ENCODE measurements around the gene HTR6.

HTR6 gene

GRCh38 chr1:19706136-19706535 lies 41.5 kb downstream of the HTR6 start:
- DNase-seq, result no peak
- H3K4ac ChIP-seq (ENCODE audit: low read depth in 1 of 2, low read length in 2 of 2), result no peak overlapping the region
- no peak overlapping the region for H3K18ac ChIP-seq (ENCODE audit: low read depth in 1 of 2, low read length in 2 of 2)
- no peak overlapping the region for H3K9ac ChIP-seq (ENCODE audit: low read length)
- no peak overlapping the region for H2BK12ac ChIP-seq (ENCODE audit: low read length in 2 of 2)
- no peak overlapping the region for H3K27ac ChIP-seq (ENCODE audit: low read length, poor library complexity, severe bottlenecking)
- H2BK120ac ChIP-seq (ENCODE audit: low read depth, low read length), result no peak overlapping the region
- H3K23ac ChIP-seq (ENCODE audit: low read length in 2 of 2), result no peak overlapping the region
- H3K27me3 ChIP-seq (ENCODE audit: control insufficient read depth in 1 of 2, insufficient read depth in 1 of 2, low read length in 2 of 2), result no peaks in the 10 kb centered on the region
- H3K4me1 ChIP-seq (ENCODE audit: control insufficient read depth, insufficient read depth, low read depth, low read length), result peaks cover 3% of the 10 kb centered on the region
- H2AK5ac ChIP-seq (ENCODE audit: low read length, severe bottlenecking), result no peak overlapping the region
- H3K4me3 ChIP-seq (ENCODE audit: insufficient read depth in 1 of 2, low read depth in 1 of 2, low read length in 2 of 2), result no peak overlapping the region
- no peak overlapping the region for H3K4me2 ChIP-seq (ENCODE audit: low read length, poor library complexity, severe bottlenecking)
- H2AFZ ChIP-seq (ENCODE audit: low read depth, low read length), result no peak overlapping the region
- H4K8ac ChIP-seq (ENCODE audit: low read length), result no peak overlapping the region
- no peaks in the 10 kb centered on the region for H3K36me3 ChIP-seq (ENCODE audit: control insufficient read depth in 1 of 2, insufficient read depth in 2 of 2, low read depth in 1 of 2, low read length in 2 of 2)
- WGBS, result 95% methylated on average over 3 of the region's 4 CpGs
- no peaks in the 10 kb centered on the region for H3K9me3 ChIP-seq (ENCODE audit: control insufficient read depth, low read length)
- no peak overlapping the region for H2BK5ac ChIP-seq (ENCODE audit: low read depth, low read length, poor library complexity, severe bottlenecking)
- no peak overlapping the region for H4K91ac ChIP-seq (ENCODE audit: low read length)
- no peak overlapping the region for H2BK15ac ChIP-seq (ENCODE audit: low read depth, poor library complexity, severe bottlenecking)
- H3K79me1 ChIP-seq (replicated peaks; ENCODE audit: low read length, poor library complexity, severe bottlenecking), result no peaks in the 10 kb centered on the region
- H3K14ac ChIP-seq (ENCODE audit: low read length in 2 of 2), result no peak overlapping the region

- Histone ChIP-seq H3K27me3 (ENCODE audit: control insufficient read depth in 1 of 2, insufficient read depth in 1 of 2, low read length in 2 of 2) (no peaks in the 10 kb centered on the region), H3K4me3 (ENCODE audit: insufficient read depth in 1 of 2, low read depth in 1 of 2, low read length in 2 of 2) (no peak overlapping the region), H3K4me2 (ENCODE audit: low read length, poor library complexity, severe bottlenecking) (no peak overlapping the region), H3K4me1 (ENCODE audit: control insufficient read depth, insufficient read depth, low read depth, low read length) (peaks cover 3% of the 10 kb centered on the region), H4K8ac (ENCODE audit: low read length) (no peak overlapping the region), H3K79me1 (replicated peaks; ENCODE audit: low read length, poor library complexity, severe bottlenecking) (no peaks in the 10 kb centered on the region), H2BK12ac (ENCODE audit: low read length in 2 of 2) (no peak overlapping the region), H3K9me3 (ENCODE audit: control insufficient read depth, low read length) (no peaks in the 10 kb centered on the region), H3K4ac (ENCODE audit: low read depth in 1 of 2, low read length in 2 of 2) (no peak overlapping the region), H2AFZ (ENCODE audit: low read depth, low read length) (no peak overlapping the region), H3K9ac (ENCODE audit: low read length) (no peak overlapping the region), H3K18ac (ENCODE audit: low read depth in 1 of 2, low read length in 2 of 2) (no peak overlapping the region), H3K23ac (ENCODE audit: low read length in 2 of 2) (no peak overlapping the region), H2BK15ac (ENCODE audit: low read depth, poor library complexity, severe bottlenecking) (no peak overlapping the region), H2BK120ac (ENCODE audit: low read depth, low read length) (no peak overlapping the region), H4K91ac (ENCODE audit: low read length) (no peak overlapping the region), H3K14ac (ENCODE audit: low read length in 2 of 2) (no peak overlapping the region), H2AK5ac (ENCODE audit: low read length, severe bottlenecking) (no peak overlapping the region), H3K27ac (ENCODE audit: low read length, poor library complexity, severe bottlenecking) (no peak overlapping the region), H3K36me3 (ENCODE audit: control insufficient read depth in 1 of 2, insufficient read depth in 2 of 2, low read depth in 1 of 2, low read length in 2 of 2) (no peaks in the 10 kb centered on the region), H2BK5ac (ENCODE audit: low read depth, low read length, poor library complexity, severe bottlenecking) (no peak overlapping the region)
- no peak for DNase-seq
- 92% methylated on average over 7 of the region's 8 CpGs for WGBS
Observed at GRCh38 chr1:19708567-19709110, 44.0 kb downstream of the HTR6 start.

- Histone ChIP-seq H2BK5ac (ENCODE audit: low read depth, low read length, poor library complexity, severe bottlenecking) (no peak overlapping the region), H3K4ac (ENCODE audit: low read depth in 1 of 2, low read length in 2 of 2) (no peak overlapping the region), H3K4me3 (ENCODE audit: insufficient read depth in 1 of 2, low read depth in 1 of 2, low read length in 2 of 2) (no peak overlapping the region), H3K23ac (ENCODE audit: low read length in 2 of 2) (no peak overlapping the region), H3K79me1 (replicated peaks; ENCODE audit: low read length, poor library complexity, severe bottlenecking) (no peaks in the 10 kb centered on the region), H3K14ac (ENCODE audit: low read length in 2 of 2) (no peak overlapping the region), H3K27me3 (ENCODE audit: control insufficient read depth in 1 of 2, insufficient read depth in 1 of 2, low read length in 2 of 2) (no peaks in the 10 kb centered on the region), H2BK15ac (ENCODE audit: low read depth, poor library complexity, severe bottlenecking) (no peak overlapping the region), H2BK12ac (ENCODE audit: low read length in 2 of 2) (no peak overlapping the region), H4K8ac (ENCODE audit: low read length) (no peak overlapping the region), H2AFZ (ENCODE audit: low read depth, low read length) (no peak overlapping the region), H3K27ac (ENCODE audit: low read length, poor library complexity, severe bottlenecking) (no peak overlapping the region), H3K4me1 (ENCODE audit: control insufficient read depth, insufficient read depth, low read depth, low read length) (peaks cover 1% of the 10 kb centered on the region), H3K4me2 (ENCODE audit: low read length, poor library complexity, severe bottlenecking) (no peak overlapping the region), H3K18ac (ENCODE audit: low read depth in 1 of 2, low read length in 2 of 2) (no peak overlapping the region), H2AK5ac (ENCODE audit: low read length, severe bottlenecking) (no peak overlapping the region), H4K91ac (ENCODE audit: low read length) (no peak overlapping the region), H3K36me3 (ENCODE audit: control insufficient read depth in 1 of 2, insufficient read depth in 2 of 2, low read depth in 1 of 2, low read length in 2 of 2) (no peaks in the 10 kb centered on the region), H2BK120ac (ENCODE audit: low read depth, low read length) (no peak overlapping the region), H3K9me3 (ENCODE audit: control insufficient read depth, low read length) (no peaks in the 10 kb centered on the region), H3K9ac (ENCODE audit: low read length) (no peak overlapping the region)
- DNase-seq, result no peak
- 65% methylated on average over 1 of the region's 4 CpGs for WGBS
Observed at GRCh38 chr1:19709260-19709793, 44.7 kb downstream of the HTR6 start.

- Histone ChIP-seq H3K14ac (ENCODE audit: low read length in 2 of 2) (no peak overlapping the region), H2AK5ac (ENCODE audit: low read length, severe bottlenecking) (no peak overlapping the region), H3K4me3 (ENCODE audit: insufficient read depth in 1 of 2, low read depth in 1 of 2, low read length in 2 of 2) (no peak overlapping the region), H3K9ac (ENCODE audit: low read length) (no peak overlapping the region), H3K9me3 (ENCODE audit: control insufficient read depth, low read length) (no peaks in the 10 kb centered on the region), H3K27me3 (ENCODE audit: control insufficient read depth in 1 of 2, insufficient read depth in 1 of 2, low read length in 2 of 2) (no peaks in the 10 kb centered on the region), H3K4me1 (ENCODE audit: control insufficient read depth, insufficient read depth, low read depth, low read length) (peaks cover 2% of the 10 kb centered on the region), H2BK12ac (ENCODE audit: low read length in 2 of 2) (no peak overlapping the region), H3K23ac (ENCODE audit: low read length in 2 of 2) (no peak overlapping the region), H2BK5ac (ENCODE audit: low read depth, low read length, poor library complexity, severe bottlenecking) (no peak overlapping the region), H3K4me2 (ENCODE audit: low read length, poor library complexity, severe bottlenecking) (no peak overlapping the region), H3K79me1 (replicated peaks; ENCODE audit: low read length, poor library complexity, severe bottlenecking) (no peaks in the 10 kb centered on the region), H3K27ac (ENCODE audit: low read length, poor library complexity, severe bottlenecking) (no peak overlapping the region), H4K91ac (ENCODE audit: low read length) (no peak overlapping the region), H3K4ac (ENCODE audit: low read depth in 1 of 2, low read length in 2 of 2) (no peak overlapping the region), H4K8ac (ENCODE audit: low read length) (no peak overlapping the region), H3K18ac (ENCODE audit: low read depth in 1 of 2, low read length in 2 of 2) (no peak overlapping the region), H2BK15ac (ENCODE audit: low read depth, poor library complexity, severe bottlenecking) (no peak overlapping the region), H2BK120ac (ENCODE audit: low read depth, low read length) (no peak overlapping the region), H2AFZ (ENCODE audit: low read depth, low read length) (no peak overlapping the region), H3K36me3 (ENCODE audit: control insufficient read depth in 1 of 2, insufficient read depth in 2 of 2, low read depth in 1 of 2, low read length in 2 of 2) (no peaks in the 10 kb centered on the region)
- DNase-seq, result no peak
- WGBS, result 91% methylated on average over 12 of the region's 12 CpGs
Observed at GRCh38 chr1:19710825-19711611, 46.3 kb downstream of the HTR6 start.

Measured in mesenchymal stem cell (in vitro differentiated cells and primary cell).